Stimulated activated CD8-positive, alpha-beta memory T cell treated with anti-CD3 and anti-CD28 coated beads, Interleukin-7, amount 100 ng/mL, for 1 hour (primary cell): ENCODE measurements around the gene TOM1L1.
"Not testable (repeated sequence)": the region's sequence is repeated elsewhere in the genome, so short reads cannot be mapped to it uniquely, and the experiment has no call there.

Experiments
- DNase-seq, 2 donors: peaks; one replicate each; pipeline ENCODE4 v3.0.0-alpha.2; 2020; ENCODE audit warnings: low read depth in 2 of 2

TOM1L1 gene, protein sequence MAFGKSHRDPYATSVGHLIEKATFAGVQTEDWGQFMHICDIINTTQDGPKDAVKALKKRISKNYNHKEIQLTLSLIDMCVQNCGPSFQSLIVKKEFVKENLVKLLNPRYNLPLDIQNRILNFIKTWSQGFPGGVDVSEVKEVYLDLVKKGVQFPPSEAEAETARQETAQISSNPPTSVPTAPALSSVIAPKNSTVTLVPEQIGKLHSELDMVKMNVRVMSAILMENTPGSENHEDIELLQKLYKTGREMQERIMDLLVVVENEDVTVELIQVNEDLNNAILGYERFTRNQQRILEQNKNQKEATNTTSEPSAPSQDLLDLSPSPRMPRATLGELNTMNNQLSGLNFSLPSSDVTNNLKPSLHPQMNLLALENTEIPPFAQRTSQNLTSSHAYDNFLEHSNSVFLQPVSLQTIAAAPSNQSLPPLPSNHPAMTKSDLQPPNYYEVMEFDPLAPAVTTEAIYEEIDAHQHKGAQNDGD

DNA sequence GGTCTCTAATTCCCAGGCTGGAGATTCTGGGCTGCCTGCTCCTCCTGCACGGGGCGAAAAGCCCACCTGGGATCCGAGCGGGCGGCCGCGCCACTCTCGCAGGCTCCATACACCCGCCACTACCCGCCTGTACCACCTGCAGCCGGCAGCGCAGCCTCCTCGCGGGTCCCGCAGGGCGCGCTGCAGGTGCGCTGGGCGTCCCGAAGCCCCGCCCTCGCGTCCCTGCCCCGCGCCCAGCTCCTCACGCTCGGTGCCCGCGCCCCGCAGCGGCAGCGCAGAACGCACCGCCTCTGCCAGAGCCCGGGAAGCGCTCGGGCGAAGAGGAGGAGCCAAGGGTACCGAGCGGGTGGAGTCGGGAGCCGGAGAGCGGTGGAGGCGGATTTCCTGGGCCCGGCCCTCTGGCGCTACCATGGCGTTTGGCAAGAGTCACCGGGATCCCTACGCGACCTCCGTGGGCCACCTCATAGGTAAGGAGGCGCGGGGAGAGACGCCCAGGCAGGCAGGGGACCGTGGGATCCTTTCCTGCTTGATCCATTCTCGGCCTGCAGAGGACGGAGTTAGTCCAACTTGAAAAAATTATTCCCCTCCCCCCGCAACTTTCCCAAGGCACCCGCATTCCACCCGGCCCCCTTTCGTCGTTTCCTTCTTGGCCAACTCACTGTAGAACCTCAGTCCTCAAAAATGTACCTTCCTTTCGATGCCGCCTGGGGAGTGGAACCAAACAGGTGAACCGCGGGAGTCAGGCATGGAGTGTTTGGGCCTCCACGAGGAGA, at the start of gene TOM1L1:
TSS of gene TOM1L1 (plus strand) at position 396 of the 773 bp plus-strand sequence. CDS start at position 410, 14 bp downstream.
- no peak for DNase-seq

DNA sequence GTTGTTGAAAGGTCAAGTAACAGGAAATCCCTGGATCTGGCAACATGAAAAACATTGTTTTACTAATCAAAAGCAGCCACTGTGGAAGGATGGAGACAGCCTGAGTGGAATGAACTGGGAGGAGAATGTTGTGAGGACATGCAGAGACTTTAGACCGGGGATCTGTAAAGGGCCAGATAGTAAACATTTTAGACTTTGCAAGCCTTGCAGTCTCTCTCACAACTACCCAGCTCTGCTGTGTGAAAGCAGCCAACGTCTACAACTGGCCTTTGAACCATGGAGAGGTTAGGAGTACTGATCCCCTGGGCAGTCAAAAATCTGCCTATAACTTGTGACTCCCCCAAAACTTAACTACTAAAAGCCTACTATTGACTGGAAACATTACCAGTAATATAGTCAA, 41.5 kb upstream of the TOM1L1 start:
- DNase-seq = no peak

DNA sequence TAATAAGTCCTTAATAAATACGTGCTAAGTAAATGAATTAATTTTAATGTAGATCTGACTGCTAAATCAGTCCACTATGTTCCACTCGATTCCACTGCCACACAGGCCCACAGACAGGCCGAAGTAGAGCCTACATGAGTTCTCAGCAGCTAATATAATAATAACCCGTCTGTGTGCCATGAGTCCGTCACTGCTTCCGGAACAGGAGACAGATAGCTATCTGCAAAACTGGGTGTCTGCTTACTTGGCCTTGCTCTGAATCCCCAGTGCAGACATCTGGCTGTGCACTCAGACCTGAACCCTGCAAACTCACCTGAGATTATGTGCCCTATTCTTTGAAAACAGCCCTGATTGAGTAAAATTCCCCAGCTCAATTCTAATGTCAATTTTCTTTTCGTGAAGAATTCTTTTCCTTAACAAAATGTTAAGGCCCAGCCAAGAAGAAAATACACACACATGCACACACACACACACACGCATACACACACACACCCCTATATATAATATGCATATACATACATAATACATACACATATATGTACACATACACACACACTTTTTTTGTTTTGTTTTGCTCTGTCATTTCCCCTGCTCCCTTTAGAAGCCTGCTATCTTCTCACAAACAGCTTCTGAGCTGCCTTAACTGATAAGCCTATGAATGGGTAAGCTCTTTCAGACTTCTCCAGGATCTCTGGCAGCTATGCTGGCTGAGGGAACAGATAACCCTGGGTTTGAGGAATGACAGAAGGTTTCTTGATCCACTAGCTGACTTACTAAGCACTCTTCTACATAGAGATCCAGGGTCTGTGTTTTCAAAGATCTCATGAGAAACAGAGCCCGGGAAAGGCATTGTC, 39.8 kb upstream of the TOM1L1 start:
- no peak for DNase-seq

DNA sequence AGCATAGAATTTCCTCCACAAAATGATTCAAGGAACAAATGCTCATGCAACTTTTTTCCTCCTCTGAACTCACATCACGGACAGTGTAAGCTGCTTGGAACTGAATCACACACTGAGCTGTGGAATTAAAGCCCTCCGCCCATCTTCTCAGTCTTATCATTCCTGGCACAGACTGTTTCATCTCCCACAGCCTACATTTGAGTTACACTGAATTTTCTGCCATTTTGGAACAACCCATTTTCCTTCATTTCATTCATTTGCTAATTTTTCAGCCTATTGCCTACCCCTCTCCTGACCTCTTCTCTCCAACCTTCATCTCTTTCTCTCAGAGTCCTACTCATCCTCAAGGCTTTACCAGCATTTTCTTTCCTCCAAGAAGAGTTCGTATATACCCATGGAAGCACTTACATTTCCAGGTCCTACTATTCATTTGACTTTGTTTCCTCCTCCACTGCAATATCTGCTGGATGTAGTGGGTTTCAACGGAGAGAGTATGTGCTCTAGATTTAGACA, 39.1 kb upstream of the TOM1L1 start:
- no peak for DNase-seq

- no peak for DNase-seq
Observed at GRCh38 chr17:54863176-54863575, 37.5 kb upstream of the TOM1L1 start.

DNA sequence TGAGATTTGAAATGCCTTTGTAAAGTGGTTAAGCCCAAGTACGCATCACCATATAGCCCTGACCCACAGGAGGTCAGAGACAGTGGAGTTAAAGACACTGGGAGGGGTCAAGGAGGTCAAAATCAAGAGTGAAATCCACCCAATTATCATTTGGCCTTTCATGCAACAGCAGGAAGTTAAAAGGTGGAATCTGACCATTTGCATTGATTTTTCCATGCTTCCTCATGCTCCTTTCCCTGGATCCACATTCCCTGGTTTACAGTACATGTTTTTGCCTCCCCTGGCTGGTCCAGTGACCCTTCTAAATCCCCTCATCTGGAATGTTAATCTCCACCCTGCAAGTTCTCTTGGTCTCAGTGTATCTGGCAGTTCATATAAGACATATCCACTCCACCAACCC, 36.6 kb upstream of the TOM1L1 start:
- DNase-seq = no peak

- DNase-seq = no peak
Observed at GRCh38 chr17:54864636-54865356, 35.9 kb upstream of the TOM1L1 start.

GRCh38 chr17:54867634-54868033, 33.0 kb upstream of the TOM1L1 start:
- no peak for DNase-seq

DNA sequence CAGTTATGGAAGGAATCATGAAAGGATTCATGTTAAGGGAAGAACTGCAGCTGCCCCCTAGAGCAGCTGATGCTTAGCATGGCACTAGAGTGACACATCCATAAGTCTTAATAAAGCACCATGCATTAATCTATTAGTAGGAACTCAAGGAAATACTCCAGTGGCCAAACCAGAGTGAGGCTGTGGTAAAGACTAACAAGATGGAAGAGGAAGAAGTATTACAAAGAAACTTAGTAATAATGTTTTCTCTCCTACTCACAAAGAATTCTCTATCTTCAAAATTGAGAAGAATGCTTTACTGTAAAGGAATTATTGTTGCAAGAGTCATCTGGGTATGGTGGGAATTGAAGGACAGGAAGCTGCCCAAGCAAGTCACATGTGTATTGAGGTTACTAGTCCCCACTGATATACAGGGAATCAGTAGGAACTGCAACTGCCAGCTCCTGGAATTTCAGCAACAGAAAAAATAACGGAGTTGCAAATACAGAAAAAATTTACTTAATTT, 29.9 kb upstream of the TOM1L1 start:
- DNase-seq = no peak

GRCh38 chr17:54875906-54876305, 24.7 kb upstream of the TOM1L1 start:
- not testable (repeated sequence) for DNase-seq

- no peak for DNase-seq
Observed at GRCh38 chr17:54876656-54877195, 23.9 kb upstream of the TOM1L1 start.

DNA sequence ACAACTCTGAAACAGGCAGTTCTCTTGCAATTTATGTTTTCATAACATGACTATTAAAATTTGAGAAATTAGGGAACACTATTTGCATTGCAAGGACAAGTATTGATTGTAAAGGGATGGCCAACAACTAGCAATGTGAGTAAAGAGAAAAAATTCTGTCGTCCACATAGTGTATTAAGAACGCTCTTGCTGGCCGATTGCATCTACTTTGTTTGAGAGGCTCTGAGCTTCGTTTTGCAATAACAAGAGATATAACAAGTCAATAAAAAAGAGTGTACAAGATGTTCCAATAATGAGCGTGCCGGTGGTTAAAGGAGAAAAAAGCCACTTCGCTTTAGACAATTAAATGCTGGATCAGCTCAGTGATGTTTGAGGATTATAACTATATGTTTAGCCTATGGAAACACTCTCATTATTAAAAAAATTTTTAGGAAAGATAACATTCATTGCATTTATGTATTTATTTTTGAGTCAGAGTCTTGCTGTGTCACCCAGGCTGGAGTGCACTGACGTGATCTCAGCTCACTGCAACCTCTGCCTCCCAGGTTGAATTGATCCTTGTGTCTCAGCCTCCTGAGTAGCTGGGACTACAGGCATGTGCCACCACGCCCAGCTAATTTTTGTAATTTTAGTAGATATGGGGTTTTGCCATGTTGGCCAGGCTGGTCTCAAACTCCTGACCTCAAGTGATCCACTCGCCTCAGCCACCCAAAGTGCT, 19.2 kb upstream of the TOM1L1 start:
- no peak for DNase-seq

- no peak for DNase-seq
Observed at GRCh38 chr17:54882371-54882770, 18.3 kb upstream of the TOM1L1 start.

GRCh38 chr17:54882950-54883349, 17.7 kb upstream of the TOM1L1 start:
- no peak for DNase-seq

GRCh38 chr17:54883939-54884338, 16.7 kb upstream of the TOM1L1 start:
- DNase-seq = no peak

DNA sequence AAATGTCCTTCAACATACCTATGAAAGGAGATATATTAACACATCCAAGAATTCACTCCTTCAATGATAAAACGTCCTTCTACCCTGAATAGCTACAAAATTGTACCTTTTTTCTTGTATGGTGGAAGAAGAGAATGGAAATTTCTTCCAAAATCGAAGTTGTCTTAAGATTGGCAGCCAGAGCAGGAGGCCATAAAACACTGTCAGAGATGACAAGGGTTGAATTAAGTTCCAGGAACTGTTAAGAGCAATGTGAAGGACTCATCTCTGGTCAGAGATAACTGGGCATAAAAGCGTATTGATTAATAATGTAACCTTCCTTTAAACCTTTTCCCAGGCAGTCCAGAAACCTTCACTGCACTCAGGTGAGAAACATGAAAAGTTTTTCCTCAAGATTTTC, 12.9 kb upstream of the TOM1L1 start:
- DNase-seq = no peak

DNA sequence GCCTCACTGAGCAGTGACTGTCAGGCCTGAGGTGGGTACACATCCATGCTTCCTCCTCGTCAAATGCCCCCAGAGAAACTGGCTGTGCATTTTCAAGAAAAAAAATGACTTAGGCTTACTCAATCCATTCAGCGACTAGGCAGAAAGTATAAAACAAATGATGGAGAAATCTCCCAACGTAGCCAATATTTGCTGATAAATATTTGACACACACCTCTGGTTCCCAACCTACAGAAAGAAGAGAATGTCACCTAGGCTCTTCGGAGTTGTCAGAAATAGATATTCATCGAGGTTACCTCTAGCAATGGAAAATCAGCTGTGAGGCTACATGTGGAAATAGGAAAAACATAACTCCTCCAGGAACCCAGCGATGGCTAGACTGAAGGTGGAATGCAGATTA, 12.4 kb upstream of the TOM1L1 start:
- DNase-seq = no peak

DNA sequence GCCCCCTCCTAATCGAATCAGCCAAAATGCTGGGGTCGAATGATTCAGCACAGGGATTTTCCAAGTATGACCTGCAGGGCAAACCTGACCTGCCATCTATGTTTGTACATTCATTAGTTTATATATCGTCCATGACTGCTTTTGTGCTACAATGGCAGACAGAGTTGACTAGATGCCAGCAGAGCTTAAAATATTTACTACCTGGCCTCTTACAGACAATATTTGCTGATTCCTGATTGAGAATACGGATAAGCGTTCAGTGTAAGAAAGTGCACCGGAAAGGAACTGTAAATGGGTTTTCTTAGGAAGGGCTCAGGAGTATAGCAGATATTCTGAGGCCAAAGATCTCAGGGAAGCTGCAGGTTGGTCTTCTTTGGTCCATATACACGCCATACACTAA, 11.7 kb upstream of the TOM1L1 start:
- no peak for DNase-seq

DNA sequence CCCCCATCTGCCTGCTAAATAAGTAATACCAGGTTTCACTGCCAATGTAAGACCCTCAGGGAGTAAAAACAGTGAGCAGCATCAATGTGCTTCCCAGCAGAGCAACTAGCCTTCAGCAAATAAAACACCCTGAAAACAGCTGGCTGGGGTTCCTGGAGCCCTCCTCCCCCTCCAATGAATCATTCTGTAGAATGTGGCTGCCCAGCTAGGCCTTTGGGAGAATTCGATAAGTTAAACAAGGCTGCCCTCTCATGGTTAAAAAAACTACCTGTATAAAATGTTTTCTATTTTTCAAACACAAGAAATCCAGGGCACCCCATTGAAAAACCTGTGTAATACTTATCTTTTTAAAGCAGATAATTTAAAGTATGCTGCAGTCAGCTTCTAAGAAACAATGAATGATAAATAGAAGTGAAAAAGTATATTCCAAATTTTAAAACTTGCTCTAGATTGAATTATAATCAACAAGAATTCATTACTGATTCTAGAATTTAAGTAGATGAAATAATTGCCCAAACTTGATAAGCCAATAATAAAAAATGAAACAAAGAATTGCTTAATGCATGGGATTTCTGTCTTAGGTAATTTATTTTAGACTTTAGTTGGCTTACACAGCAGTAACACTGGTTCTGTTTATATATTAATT, 9.4 kb upstream of the TOM1L1 start:
- DNase-seq = no peak
